Glomerular endothelial cell (primary cell): ENCODE measurements around the gene VASP. TPM values are rescaled to one million over a fixed set of nuclear protein-coding genes. Genes with fewer than 3 reads are reported as not detected.

Source experiments
- DNase-seq: peaks from one replicate; pipeline ENCODE4 v3.0.0-alpha.2; 2011; ENCODE audit warnings: low read depth, low spot score; ENCODE audit errors: extremely low read depth
- total RNA-seq: library from RNA; depleted of rRNA; stranded (reverse); fragments of >200 nt; gene quantifications from 2 replicates; pipeline ENCODE4 v1.2.3, GENCODE V29; 2015

Gene VASP
- total RNA-seq, 1 donor from 2014 or later = 205 TPM

DNA sequence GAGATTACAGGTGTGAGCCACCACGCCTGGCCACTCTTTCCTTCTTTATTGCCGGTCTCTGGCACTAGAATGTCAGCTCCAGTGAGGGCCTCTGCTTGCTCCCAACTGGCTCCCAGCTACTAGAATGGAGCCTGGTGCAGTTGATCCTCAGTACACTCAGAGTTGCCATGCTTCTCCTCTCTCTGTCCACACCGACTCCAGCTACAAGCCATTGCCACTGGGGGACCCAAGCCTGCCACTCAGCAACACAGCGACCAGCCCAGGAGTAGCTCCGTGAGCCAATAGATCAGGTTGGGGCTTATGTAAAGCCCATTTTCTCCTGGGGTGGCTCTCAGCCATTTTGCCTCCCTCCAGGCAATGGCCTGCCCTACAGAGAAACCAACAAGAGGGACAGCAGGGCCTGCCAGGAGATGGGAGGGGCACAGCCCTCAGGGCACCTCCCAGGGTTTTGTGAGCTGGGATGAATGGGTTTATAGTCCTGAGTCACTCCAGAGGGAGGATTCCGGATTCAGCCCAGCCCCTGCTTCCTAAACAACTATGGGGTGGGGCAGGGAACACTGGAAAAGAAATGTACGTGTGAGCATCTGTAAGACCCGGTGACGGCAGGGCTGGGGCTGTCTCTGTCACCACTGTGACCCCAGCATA lies 40.8 kb downstream of the VASP start:
- DNase-seq = no peak

DNA sequence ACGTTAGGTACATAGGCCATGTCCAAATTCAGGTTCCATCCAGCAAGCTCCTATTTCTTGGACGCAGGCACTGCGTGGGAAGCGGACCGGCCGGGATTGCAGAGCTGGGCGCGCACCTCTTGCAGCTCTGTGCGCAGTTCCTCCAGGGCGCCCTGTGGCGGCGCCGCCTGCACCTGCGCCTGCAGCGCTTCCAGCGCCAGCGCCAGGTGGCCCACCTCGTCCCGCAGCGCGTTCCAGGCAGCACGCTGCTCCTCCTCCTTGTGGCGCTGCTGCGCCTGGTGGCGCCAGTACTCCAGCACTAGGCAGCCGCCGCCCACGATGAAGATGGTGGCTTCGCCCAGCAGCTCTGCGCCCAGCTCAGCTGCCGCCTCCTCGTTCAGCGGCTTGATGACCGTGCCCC lies 46.2 kb downstream of the VASP start:
- no peak for DNase-seq

DNA sequence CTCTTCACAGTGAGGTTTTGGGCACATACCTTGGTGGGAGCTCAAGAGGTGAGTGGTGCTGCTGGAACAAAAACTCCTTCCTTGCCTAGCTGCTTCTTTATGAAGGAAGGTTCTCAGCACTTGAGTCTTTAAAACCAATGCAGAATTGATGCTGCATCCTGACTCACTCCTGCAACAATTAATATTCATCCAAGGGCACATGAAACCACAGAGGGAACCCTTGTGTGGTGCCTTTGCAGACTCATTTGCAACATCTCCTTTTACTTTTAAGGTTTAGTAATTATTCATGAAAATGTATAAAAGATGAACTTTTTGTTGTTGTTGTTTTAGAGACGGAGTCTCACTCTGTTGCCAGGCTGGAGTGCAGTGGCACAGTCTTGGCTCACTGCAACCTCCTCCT lies 47.2 kb downstream of the VASP start:
- no peak for DNase-seq

DNA sequence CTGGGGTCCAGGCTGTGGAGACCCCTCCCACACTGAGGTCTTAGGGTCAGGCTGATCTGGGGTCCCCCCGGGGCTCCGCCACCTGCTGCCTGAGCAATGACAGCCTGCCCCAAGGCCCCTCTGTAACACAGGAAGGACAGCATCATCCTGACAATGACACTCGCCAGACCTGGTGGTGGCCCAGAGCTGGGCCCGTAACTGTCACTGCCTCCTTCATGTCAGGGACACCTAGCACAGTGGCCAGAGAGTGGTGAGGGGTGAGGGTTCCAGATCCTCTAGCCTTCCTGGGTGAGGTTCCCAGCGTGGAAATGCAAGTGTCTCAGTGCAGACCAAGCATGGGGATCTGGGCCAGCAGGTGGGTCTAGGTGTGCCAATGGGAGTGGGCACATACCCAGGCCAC lies 49.6 kb downstream of the VASP start:
- DNase-seq = no peak

DNA sequence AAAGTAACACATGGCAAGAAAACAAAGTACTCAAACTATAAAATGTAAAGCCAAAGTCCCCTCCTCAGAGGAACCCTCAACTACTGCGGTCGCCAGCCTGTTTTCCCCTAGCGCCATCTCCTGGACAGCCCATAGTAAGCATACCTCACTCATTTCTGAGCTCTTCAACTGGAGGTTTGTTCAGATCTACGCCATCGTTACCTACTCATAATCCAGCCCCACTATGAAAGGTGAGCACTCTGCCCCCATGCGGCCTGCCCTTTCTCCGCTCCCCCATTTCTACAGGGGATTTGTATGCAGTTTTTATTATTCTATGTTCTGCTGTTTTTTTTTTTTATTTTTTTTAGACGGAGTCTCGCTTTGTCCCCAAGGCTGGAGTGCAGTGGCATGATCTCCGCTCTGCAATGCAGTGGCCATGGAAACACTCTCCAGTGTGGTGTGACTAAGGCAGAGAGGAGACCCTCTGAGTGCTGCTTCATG lies 51.2 kb downstream of the VASP start:
- DNase-seq = peak; percentile 14

DNA sequence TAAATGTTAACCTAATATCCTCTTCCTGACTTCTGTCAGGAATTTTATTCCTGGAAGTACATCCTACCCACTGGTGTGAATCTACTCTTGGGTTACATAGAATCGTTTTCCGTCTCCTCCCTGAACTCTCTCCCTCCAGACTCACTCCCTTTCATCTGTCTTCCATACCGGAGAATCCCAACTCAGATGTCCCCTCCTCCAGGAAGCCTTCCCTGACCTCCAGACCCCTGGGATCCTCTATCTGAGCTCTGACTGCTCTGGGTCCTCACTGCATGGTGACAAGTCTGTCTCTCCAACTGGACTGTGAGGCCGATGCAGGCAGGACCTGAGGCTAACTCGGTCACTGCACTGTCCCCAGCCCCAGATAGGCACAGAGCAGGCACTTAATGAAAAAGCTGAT lies 52.8 kb downstream of the VASP start:
- no peak for DNase-seq

DNA sequence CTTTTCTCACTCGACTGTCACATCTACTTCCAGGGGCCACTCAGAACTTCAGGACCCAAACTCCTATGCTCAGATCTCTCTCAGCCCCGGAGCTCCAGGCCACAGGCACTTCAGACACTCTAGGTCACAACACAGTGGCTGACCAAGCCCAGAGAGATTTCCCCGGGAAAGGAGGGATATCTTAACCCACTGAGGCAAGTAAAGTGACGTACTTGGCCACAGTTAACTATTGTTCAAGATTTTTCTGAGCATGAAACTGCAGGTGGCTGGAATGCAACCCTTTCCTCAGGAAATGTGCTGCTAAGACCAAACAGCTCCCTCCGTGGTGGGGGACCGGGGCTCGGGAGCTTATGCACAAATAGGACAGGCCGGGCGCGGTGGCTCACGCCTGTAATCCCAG lies 53.4 kb downstream of the VASP start:
- DNase-seq = peak; percentile 23

DNA sequence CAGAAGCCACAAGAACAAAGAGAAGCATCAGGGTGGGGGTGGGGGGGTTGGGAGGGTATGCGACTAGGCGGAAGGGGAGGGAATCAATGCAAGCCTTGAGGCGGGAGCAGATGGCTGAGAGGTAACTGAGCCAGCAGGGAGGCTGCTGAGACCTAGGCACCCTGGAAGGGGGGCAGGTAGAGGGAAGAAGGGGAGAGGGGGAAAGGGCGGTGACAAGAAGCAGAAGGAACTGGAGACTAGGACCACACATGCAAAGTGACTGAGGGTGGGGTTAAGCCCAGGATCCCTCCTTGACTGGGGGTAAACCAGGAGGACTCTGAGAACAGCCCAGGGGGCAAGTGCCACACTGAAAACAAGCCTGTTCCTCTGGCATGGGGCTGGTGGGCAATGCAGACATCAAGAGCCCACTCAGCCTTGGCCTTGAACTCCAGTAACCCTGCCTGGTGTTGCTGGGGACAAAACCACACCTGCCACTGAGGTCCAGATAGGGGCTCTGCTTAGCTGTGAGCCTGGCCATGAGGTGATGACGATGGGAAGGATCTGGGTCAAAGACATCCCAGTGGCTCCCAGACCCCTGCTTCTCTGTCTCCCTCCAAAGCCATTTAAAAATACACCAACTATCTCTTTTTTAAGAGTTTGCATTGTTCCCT lies 57.0 kb downstream of the VASP start:
- no peak for DNase-seq

DNA sequence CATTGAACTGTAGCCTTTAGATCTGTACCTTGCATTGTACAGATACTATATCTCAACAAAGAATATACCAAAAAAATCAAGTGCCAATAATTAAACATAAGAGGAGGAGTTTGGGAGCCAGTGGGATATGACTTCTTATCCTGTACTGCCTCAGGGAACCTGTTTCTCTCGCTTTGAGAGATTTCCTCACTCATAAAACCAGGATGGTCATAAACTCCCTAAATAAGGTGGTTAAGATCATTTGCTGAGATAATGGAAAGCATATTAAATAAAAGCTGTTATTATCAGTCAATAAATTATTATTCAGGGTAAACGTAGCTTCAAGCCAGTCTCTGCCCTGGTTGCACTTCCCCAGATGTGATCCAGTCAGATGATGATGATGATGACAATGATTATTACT lies 60.3 kb downstream of the VASP start:
- no peak for DNase-seq

DNA sequence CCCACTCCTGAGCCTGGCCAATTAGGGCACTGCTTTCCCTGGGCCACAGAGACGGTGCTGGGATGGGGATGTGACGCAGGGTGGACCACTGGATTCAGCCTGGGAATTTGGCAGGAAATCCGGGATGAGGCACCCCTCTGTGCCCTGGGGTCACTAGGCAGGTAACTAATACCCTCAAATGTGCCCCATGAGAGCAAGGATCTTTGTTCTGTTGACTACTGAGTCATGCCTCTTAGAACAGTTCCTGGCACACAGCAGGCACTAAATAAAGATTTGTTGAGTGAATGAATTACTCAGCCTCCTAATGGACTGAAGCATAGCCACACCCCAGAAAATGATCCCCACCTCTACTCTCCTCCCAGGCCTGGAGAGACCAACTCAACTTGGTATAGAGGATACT lies 61.5 kb downstream of the VASP start:
- DNase-seq = no peak

DNA sequence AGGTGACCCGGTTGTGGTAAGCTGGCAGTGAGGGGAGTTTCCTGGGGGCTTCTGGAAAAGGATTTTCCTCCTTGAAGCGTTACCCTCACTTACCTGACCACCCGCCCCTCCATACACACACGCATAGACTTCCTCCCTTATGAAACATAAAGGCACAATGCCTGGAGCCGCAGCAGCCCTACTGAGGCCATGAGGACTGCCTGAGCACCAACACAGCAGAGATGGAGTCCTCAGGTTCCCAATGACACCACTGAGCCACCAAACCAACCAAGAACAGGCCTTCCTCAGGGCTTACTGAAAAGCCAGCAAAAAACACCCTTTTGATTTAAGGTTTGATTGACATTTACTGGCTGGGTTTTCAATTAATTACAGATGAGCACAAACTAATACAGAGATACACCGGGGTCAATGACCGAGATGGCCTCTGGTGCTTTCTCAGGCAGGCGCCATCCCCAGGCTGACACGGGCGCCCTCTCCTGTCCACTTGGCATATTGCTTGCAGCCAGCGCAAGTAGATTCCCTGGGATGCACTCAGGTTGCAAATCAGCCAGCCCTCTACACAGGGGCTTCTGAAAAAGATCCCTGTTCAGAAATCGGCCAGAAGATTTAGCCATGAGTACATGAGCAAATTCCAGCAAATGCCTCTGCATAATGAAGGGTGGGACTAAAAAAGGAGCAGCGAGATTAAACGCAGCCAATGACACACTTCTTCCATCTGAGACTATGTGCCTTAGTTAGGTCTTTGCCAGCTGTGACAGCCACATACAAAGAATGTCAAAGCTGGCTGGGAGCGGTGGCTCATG lies 62.5 kb downstream of the VASP start:
- no peak for DNase-seq

DNA sequence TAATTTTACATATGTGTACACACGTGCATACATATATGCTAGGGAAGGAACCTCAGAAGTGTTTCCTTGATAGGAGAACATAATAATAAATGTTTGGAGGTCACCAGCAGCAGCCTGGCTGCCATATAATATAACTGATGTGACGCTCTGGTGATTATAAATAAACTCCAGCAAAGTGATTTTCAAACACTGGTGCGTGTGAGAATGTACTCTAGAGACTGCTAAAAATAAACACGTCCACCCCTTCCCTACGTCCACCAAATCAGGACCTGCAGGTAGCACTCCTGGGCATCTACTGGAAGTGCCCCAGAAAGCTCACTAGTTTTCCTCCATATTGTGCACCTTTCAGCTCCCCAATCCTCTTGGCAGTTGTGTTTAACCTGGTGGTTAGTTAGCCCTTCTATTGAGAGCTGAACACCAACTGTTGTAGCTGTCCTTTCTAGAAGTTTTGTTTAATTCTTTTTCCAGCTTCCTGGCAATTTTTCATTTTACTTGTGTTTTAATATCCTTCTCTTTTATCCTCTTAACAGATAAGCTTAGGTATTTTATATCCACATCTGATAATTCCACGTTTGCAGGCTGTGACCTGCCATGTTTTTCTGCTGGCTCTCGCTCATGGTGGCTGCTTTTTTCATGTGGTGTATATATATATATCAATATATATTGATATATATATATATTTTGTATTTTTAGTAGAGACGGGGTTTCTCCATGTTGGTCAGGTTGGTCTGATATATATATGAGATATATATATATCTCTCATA lies 64.4 kb downstream of the VASP start:
- no peak for DNase-seq

DNA sequence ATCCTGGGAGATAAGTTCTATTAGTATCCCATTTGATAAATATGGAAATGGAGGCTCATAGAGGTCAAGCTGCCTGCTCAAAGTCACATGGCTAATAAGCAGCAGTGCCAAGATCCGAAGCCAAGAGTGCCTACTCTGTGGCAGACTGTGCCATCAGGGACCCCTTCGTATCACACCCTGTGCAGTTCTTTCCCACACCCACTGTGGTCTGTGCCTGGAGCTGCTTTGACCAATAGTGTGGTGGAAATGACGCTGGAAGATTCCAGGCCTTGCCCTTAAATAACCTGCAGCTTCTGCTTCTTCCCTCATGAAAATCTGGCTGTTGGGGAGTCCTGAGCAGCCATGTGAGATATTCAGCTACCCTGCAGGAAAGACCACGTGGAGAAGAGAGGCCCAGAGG lies 67.2 kb downstream of the VASP start:
- DNase-seq = no peak

DNA sequence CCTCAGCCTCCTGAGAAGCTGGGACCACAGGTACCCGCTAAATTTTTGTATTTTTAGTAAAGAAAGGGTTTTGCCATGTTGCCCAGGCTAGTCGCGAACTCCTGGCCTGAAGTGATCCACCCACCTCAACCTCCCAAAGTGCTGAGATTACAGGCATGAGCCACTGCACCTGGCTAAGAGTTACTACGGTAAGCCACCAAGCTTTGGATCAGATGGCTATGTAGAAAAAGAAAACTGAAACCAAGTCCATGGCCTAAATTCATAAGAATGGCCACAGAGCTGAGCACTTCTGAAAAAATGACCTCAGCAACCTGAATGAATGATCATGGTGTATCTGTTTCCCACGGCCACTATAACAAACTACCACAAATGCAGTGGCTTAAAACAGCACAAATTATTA lies 67.9 kb downstream of the VASP start:
- no peak for DNase-seq

Other genes starting within 250 kb of the VASP start
- gene CKM, start 184.6 kb upstream of the VASP start, total RNA-seq = not detected in 2 replicates
- gene KLC3, start 166.7 kb upstream of the VASP start, total RNA-seq = not detected in 2 replicates
- gene ERCC2, start 136.9 kb upstream of the VASP start, total RNA-seq = 41.9 and 51.5 TPM in 2 replicates
- gene PPP1R13L, start 102.4 kb upstream of the VASP start, total RNA-seq = 16.2 and 44.6 TPM in 2 replicates
- gene POLR1G, start 100.8 kb upstream of the VASP start, total RNA-seq = 6.3 and 12.7 TPM in 2 replicates
- 96.3 and 120 TPM in 2 replicates for gene ERCC1, start 83.6 kb upstream of the VASP start, total RNA-seq
- 4.8 and 26.4 TPM in 2 replicates for gene FOSB, start 39.5 kb upstream of the VASP start, total RNA-seq
- gene RTN2, start 10.4 kb upstream of the VASP start, total RNA-seq = 13.4 and 17.7 TPM in 2 replicates
- gene PPM1N, start 9.0 kb upstream of the VASP start, total RNA-seq = 1.1 TPM in 1 of 2 replicates, not detected in the other
- 14.9 and 16.6 TPM in 2 replicates for gene OPA3, start 77.3 kb downstream of the VASP start, total RNA-seq
- gene GPR4, start 94.7 kb downstream of the VASP start, total RNA-seq = 12.6 and 14.8 TPM in 2 replicates
- 19.3 and 26.6 TPM in 2 replicates for gene EML2, start 131.9 kb downstream of the VASP start, total RNA-seq
- gene GIPR, start 160.7 kb downstream of the VASP start, total RNA-seq = 0.76 TPM in 1 of 2 replicates, not detected in the other
- gene SNRPD2, start 184.5 kb downstream of the VASP start, total RNA-seq = 221 and 278 TPM in 2 replicates
- 17.4 and 25.0 TPM in 2 replicates for gene QPCTL, start 185.2 kb downstream of the VASP start, total RNA-seq
- gene FBXO46, start 223.4 kb downstream of the VASP start, total RNA-seq = 12.3 and 18.6 TPM in 2 replicates
- not detected in 2 replicates for gene MEIOSIN, start 226.0 kb downstream of the VASP start, total RNA-seq